GM19372 (cell line): ENCODE measurements around the gene SEL1L.
"Not testable (repeated sequence)": the region's sequence is repeated elsewhere in the genome, so short reads cannot be mapped to it uniquely, and the experiment has no call there.

ENCODE experiments used
- ATAC-seq: cut with Tn5 transposase; IDR thresholded peaks from one replicate; pipeline ENCODE4 v1.9.1; 2021; ENCODE audit warnings: mild to moderate bottlenecking, low read depth, moderate library complexity; ENCODE audit not compliant: unreplicated experiment

Gene SEL1L

DNA sequence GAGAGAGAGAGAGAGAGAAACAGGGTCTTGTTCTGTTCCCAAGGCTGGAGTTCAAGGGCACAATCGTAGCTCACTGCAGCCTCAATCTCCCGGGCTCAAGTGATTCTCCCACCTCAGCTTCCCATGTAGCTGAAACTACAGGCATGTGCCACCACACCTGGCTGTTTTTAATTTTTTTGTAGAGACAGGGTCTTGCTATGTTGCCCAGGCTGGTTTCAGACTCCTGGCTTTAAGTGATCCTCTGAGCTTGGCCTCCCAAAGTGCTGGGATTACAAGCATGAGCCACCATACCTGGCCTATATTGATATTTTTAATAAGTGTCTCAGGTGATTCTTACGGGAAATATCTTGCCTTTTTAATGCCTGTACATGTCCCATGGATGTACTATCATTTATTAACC, 82.7 kb downstream of the SEL1L start:
- ATAC-seq: no peak

DNA sequence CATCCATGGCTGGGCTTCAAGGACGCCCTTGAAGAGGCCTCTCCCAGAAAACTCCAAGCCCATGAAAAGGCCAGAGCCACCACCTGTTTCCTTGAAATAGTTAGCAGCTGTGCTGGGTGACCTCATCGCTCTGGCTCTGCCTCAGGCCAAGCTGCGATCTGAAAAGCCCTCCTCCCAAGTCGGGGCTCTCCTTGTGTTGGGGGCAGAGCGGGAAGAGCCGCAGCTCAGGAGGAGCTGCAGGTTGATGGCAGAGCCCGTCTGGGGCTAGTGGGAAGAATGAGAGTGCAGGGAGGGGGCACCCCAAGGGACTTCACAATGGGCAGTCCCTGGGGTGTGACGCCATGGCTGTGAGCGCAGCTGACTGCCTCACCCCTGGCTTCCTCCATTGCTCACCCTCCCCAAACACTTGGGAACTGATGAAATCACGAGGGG, 83.5 kb downstream of the SEL1L start:
- ATAC-seq: no peak

DNA sequence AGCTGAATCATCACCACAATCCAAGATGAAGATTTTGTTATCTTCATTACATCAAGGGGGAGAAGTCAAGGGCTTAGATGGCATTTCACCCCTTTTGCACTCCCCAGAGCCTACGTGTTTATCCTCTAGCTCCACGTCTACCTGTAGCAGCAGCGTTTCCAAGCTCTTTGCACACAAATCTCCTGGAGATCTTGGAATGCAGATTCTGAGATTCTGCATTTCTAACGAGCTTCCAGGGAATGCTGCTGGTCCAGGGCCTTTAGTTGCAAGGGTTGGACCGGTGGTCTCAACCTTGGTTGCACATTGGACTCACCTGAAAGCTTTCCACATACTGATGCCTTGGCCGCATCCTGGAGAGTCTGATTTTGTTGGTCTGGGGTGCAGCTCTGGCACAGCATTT, 84.1 kb downstream of the SEL1L start:
- no peak for ATAC-seq

DNA sequence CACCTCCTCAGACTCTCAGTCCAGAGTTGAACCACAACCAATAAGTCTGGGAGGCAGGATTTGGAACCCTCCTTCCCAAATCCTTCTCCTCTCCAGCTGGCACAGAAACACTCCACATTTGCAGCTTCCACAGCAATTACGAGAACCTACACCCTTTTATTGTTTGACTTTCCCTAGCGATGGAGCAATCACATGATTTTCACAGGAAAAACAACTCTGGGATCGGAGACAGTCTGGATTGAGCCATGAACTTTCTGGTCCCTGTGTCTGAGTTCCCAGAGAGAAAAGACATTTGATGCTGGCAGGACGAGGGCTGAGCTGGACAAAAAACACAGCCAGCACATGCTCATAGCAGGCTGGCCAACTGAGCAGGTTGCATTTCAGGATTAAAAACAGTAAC, 84.5 kb downstream of the SEL1L start:
- no peak for ATAC-seq

DNA sequence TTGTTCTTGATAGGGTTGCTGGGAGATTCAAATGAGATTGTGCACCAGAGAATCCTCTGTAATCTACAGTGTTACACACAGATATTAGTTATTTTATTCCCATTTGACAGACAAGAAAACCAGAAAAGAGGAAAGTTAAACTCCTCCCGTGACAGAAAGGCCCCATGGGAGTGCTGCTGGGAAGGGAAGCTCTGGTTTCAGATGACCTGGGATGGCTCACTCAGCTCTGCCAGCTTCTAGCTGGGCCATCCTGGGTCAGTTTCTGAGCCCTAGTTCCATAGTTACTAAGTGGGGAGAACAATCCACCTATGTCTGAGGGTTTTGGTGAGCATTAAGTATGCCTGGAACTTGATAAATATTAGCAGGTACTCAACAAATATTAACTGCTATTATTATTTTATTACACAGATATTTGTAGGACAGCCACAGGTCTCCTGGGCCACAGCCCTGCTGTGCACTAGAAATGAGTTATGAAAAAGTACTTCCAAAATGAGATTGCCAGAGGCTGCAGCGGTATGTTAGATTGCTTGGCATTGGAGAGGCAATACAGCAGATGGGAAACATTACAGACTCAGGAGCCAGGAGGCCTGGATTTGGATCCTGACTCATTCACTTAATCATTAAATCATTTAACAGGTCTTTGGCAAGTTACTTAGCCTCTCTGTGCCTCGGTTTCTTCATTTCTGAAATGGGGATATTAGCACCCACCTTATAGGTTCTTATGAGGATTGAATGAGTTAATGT, 86.5 kb downstream of the SEL1L start:
- no peak for ATAC-seq

DNA sequence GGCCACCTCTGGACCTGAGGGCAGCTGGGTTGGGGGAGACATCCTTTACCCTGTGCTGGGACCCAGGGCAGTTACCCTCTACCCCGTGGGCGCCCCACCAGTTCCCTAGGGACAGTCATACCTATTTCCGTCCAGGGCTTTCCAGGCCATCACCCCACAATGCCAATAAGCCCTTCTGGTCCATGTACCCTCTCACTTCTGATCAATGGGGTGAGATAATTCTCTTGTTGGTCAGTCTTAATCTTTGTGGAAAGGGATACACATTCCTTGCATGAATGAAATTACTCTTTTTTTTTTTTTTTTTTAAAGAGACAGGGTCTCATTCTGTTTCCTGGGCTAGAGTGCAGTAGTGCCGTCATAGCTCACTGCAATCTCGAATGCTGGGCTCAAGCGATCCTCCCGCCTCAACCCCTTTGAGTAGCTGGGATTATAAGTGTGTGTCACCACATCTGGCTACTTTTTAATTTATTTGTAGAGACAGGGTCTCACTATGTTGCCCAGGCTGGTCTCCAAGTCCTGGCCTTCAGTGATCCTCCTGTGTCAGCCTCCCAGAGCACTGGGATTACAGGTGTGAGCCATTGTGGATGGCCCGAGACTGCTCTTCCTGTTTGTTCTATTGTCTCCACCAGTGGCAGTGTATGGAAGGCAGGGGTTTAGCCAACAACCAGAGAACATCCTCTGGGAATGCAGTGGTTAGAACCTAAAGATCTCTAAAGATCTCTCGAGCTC, 87.2 kb downstream of the SEL1L start:
- no peak for ATAC-seq

DNA sequence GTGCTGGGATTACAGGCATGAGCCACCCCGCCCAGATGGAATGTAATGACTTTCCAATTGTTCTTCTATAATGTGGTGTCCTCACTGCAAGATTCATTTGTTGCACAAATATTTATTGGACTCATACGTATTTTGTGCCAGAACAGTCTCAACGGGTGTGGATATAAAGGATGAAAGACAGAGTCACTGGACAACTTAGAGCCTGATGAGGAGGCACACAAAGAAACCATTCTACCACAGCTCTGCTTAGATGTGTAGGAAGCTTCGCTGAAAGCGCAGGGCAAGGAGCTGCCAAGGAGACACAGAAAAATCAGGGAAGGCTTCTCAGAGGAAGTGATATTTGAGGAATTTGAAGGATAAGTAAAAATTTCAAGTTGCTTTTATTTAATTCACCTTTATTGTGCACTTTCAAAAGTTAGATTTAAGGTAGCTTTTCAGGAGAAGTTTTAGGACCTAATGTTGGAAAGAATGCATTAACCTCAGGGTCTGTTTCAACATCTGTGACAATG, 92.0 kb downstream of the SEL1L start:
- no peak for ATAC-seq

DNA sequence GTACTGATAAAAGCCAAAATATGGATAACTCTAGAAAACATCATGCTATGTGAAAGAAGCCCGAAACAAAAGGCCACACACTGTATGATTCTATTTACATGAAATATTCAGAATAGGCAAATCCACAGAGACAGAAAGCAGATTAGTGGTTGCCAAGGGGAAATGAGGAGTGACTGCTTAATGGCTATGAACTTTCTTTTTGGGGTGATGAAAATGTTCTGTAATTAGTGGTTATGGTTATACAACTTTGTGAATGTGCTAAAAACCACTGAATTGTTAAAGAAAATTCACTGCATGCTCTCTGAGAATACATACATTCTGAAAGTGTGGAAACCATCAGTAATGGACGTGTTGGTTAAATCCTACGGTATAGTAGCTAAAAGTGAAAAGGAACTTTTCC, 93.6 kb downstream of the SEL1L start:
- no peak for ATAC-seq

DNA sequence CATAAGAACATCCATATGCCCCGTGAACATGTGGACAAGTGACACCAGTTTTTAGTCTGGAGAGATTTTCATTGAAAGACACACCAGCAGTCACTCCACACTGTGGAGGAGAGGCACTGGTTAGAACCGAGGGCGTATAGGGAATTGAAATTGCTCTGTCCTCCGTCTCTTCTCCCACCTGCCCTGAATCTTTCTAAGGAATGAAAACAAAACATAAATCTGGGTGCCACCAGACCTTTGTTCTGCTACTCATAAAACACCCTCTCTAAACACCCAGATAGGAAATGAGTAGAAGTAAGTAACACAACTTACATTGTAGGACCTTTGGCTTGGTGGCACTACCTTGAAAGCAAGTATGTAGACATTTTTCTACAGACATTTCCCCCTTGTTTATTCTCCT, 96.4 kb downstream of the SEL1L start:
- no peak for ATAC-seq

DNA sequence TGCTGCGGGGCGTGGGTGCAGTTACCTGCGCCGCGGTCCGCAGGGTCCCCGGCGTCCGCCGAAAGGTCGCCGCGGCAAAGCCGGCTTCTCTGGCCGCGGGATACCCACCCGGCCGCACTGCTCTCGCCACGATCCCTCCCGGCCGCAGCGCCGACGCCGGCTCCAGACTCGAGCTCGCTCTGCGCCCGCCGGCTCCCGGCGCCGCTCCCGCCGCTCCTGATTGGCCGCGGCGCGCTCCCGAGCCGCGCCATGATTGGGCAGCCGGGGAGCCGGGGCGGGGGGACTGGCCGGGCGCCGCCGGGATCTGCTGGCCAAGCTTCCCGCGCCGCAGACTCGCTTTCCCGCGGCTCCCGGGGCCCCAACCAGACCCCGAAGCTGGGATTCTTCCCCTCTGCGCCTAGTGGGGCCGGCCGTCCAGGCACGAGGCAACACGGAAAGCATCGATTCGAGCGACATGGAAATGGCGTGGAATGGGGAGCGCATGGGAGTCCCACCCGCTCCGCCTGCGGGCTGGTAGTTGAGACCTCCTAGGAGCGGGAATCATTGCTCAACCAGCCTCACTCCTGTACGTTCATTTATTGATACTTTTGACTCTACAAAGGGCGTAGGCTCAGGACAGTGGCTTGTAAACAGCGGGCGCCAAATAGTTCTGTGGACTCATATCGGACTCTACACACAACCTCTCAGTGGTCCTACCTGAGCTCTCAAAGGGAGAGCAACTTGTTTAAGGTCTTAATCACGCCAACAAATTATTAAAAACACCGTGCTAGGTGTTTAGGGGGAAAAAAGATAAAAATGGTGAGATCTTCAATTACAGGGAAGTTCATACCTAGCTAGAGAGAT, 97.1 kb downstream of the SEL1L start:
- ATAC-seq: peak; percentile 60

DNA sequence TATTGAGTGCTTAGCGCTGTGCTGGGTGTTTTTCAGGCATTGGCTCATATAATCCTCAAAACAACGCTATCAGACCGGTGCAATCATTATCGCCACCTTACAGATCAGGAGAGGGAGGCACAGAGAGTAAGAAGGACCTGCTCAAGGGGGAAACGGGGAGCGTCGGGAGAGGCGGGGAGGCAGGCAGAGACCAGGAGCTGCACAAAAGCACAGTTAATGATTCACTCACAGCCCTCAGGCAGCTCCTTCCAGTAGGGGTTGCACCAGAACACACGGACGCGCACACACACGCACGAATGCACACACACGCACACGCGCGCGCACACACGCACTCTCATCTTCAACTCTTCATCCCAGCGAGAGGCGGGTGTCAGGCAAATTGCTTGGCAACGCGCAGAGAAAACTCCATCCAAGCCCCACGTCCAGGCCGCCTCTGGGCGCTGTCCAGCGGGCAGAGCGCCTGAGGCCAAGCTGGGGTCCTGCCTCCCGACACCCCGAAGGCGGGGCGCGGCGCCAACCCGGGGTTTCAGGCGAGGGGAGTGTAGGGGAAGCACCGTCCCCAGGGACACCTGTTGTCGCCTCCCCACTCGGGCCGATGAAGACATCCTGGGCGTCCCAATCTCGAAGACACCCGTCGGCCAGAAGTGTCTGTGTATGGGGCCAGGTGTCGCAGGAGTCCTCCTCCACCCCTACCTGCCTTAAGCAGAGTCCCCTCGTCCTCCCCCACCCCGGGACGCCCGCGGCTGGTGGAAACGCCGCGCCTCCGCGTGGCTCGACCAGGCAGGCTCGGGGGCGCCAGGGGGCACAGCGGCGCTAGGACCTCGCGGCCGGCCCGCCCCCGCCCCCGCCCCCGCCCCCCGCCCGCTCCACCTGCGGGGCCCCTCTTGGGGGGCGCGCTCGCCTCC, 98.0 kb downstream of the SEL1L start:
- ATAC-seq: peak; percentile 40

DNA sequence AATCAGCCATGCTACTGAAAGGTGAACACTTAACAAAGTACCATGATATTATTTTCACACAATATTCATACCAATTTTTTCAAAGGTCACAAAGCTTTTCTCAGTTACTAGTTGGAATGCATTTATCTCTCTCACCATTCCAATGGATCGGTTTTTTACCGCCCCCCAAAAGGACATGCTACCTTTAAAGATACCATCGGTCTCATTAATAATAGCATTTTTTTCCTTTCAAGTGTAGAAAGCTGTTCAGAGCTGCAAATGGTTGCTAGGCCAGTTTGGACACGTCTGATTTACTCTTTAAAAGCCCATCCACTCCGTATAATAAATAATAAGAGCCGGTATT, 98.6 kb downstream of the SEL1L start:
- ATAC-seq: no peak

DNA sequence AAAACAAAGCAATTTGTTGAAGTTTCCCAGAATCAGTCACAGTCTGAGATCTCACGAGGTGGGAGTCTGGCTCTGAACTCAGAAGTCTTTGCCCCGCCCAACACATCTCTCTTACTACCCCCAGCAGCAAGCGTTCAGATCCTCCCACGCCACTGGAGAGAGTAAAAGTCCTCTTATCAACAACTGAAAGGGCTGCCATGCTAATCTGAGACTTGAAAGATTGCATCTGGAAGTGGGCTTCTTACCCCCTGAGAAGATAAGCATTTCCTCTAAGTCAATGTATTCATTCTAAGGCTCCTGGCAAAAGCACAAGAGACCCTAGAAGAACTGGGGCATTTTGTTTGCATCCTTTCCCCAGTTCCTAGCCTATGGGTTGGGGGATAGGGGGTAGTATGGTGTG, 99.4 kb downstream of the SEL1L start:
- no peak for ATAC-seq

DNA sequence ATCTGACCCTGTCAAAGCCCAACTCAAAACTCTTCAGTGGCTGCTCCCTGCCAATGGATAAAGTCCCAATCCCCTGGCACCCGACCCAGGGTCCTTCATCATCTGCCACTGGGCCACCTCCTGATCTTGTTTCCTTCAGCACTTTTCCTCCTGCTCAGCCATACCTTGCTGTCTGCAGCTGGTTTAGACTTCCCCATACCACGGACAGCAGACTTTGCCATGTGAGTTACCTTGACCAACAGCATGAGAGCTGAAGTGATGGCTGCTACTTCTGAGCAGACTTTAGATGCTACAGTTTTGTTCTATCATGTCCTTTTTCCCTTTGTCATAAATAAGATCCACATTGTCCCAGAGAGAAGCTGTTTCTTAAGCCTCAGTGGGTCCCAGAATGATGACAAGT, 100.3 kb downstream of the SEL1L start:
- no peak for ATAC-seq

DNA sequence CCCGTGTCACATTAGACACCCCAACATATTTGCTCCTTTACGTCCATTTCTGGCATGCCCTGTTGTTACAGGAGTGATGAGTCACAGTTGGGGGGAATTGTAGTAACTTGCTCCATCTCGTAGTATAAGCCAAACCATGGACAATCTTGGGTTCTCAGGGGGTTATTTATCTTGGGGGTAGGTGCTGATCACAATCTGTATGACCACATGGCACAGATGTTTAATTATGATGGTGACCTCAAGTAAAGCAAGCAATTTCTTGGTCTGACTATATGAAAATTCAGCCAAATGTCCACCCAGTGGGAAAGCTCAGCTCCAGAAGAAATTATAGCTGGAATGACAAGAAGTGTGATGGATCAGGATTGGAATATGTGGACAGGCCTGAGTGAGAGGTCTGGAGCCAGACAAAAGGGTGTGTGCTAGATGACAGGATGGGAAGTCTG, 101.4 kb downstream of the SEL1L start:
- no peak for ATAC-seq

DNA sequence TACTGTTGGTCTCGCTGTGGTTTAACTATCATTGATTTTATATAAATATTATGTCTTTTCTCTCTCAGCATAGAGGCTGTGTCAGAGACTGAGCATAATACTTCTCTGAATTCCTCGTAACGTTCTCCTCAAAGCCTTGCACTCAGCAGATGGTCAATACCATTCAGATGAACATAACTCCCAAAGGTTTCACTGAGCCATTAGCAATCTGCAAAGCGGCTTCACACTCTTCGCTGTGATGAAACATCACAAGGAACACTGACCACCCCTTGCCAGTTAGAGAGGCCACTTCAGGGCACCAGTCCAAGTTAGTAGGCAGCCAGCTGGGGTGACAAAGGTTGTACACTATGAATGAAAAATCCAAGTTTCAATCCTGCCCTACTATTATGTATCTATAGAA, 103.4 kb downstream of the SEL1L start:
- ATAC-seq: no peak

DNA sequence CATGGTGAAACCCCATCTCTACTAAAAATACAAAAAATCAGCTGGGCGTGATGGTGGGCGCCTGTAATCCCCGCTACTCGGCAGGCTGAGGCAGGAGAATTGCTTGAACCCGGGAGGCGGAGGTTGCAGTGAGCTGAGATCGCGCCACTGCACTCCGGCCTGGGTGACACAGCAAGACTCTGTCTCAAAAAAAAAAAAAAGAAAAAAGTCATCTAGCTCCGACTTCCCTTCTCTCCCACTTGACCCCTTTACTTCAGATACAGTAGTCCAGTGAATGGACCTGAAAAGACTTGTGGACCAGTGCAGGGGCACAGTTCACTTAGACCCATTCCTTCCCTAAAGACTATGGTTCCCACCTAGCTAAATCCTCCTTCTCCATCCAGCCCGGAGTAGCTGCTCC, 103.9 kb downstream of the SEL1L start:
- ATAC-seq: not testable (repeated sequence)

DNA sequence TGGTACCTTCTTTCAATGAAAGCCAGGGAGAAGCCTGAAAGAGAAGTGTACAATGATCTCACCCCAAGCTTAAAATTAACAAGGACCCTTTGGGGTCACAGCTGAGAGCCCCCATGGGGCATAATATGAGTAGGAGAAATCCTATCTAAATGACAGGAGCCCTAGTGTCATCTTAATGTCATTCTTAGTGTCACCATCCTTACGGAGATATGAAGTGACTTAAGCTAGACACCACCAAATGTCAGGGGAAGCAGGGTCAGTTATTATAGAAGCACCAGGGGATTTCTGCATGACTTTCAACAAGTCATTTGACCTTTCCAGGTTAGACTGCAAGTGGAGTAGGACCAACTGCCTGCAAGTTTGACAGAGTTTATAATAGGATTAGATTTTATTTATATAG, 104.6 kb downstream of the SEL1L start:
- no peak for ATAC-seq

DNA sequence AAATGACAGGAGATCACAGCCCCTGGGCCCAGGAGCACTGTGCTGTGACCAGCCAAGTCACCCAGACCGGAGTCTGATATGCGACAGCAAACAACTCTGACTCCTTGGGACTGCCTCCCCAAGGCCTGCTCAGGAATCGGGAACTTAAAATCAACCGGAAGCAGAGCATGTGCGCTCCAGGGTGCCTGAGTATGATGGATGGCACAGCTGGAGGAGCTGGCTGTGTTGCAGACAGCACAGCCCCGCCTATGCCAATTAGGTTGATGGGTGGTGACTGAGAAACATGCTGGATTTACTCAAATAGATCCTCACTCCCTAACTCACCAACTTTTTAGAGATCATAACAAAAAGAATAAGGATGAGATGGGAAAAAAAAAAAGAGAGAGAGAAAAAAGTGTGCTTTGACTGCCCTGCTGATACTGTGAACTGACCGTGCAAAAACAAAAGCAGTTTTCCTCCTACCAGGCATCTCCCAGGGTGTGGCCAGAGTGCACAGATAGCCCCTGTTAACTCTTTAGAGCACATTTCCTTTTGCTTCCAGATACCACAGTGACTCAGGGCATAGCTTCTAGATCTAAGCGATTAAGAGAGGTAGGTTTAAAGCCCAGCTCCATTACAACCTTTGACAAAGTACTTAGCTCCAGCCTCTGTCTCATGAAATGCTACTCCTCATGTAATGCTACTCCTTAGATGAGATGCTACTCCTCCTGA, 106.2 kb downstream of the SEL1L start:
- no peak for ATAC-seq

DNA sequence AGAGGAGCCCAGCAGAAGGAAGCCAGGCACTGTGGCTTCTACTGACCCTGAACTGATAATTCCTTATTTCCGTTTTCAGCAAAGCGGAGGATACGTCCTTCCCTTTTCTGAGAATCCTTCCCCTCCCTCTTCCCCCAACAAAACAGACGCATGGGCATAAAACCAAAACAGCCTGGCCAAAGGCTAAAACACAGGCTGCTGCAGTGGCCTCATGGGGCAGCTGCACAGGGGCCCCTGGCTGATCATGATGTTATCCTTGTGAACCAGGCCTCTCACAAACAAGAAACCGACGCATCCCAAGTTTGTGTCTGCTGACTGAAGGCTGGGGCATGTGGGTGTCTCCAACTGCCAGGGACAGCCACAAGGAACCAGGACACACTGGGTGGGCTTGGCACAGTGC, 110.1 kb downstream of the SEL1L start:
- ATAC-seq: no peak
